Osteoblast (primary cell): ENCODE measurements around the gene C2CD5. TPM values are rescaled to one million over a fixed set of nuclear protein-coding genes. Genes with fewer than 3 reads are reported as not detected.

Experiments used
- DNase-seq: peaks from one replicate; pipeline ENCODE4 v3.0.0; 2011; ENCODE audit warnings: low spot score, mixed read lengths; ENCODE audit not compliant: insufficient read length; ENCODE audit errors: missing footprints
- H2AFZ ChIP-seq: 2 replicates; pipeline ENCODE4 v1.6.0; 2011; ENCODE audit warnings: mild to moderate bottlenecking, low read length
- H3K27ac ChIP-seq: 2 replicates; pipeline ENCODE4 v1.5.1; 2011; ENCODE audit warnings: mild to moderate bottlenecking, low read depth, low read length, moderate library complexity
- H3K27me3 ChIP-seq: 2 replicates; pipeline ENCODE4 v1.6.0; 2012; ENCODE audit warnings: mild to moderate bottlenecking, control low read depth, inconsistent platforms, low read length, moderate library complexity; ENCODE audit not compliant: insufficient read depth
- H3K36me3 ChIP-seq: 2 replicates; pipeline ENCODE4 v1.5.1; 2011; ENCODE audit warnings: mild to moderate bottlenecking, low read length, control low read depth, moderate library complexity; ENCODE audit not compliant: insufficient read depth
- H3K4me1 ChIP-seq: 2 replicates; pipeline ENCODE4 v1.5.1; 2011; ENCODE audit warnings: mild to moderate bottlenecking, low read length, control low read depth, moderate library complexity; ENCODE audit not compliant: insufficient read depth
- H3K4me2 ChIP-seq: 2 replicates; pipeline ENCODE4 v1.6.0; 2011; ENCODE audit warnings: mild to moderate bottlenecking, low read length; ENCODE audit not compliant: insufficient read depth
- H3K4me3 ChIP-seq: fragments of 200-600 bp; sonication (generic); 3 replicates; pipeline ENCODE4 v1.5.1; 2012; ENCODE audit warnings: mild to moderate bottlenecking, low read length, inconsistent platforms; ENCODE audit not compliant: insufficient read depth
- H3K79me2 ChIP-seq: 2 replicates; pipeline ENCODE4 v1.6.0; 2012; ENCODE audit warnings: mild to moderate bottlenecking, low read length, control low read depth, inconsistent platforms; ENCODE audit not compliant: insufficient read depth
- H3K9me3 ChIP-seq: 2 replicates; pipeline ENCODE4 v1.5.1; 2011; ENCODE audit warnings: low read depth, low read length, control low read depth
- H4K20me1 ChIP-seq: 2 replicates; pipeline ENCODE4 v1.6.0; 2012; ENCODE audit warnings: mild to moderate bottlenecking, low read length, control low read depth; ENCODE audit not compliant: insufficient read depth
- total RNA-seq: library from RNA; depleted of rRNA; stranded (reverse); fragments of >200 nt; gene quantifications from 2 replicates; pipeline ENCODE4 v1.2.3, GENCODE V29; 2012
- TF ChIP-seq, protein P1 (sequence below): IDR thresholded peaks from 2 replicates; pipeline ENCODE4 v1.5.1; 2011; ENCODE audit warnings: mild to moderate bottlenecking, low read depth, low read length, moderate library complexity; ENCODE audit errors: extremely low read depth

C2CD5 gene
- total RNA-seq, 1 donor, result 22.1 TPM

DNA sequence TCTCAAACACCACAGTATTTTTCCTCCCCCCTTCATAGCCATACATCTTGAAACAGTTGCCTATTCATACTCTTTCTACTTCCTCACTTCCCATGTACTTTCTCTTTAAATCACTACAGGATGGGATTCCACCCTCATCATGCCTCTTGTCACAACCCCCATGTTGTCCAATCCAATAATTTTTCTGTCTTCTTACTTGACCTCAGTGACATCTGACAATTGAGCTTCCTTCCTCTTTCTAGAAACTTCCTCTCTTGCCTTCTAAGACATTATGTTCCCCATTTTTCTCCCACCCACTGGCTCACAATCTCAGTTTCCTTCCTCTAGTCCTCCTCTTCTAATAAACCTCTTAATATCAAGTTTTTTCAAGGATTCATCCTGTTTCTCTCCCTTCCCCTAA is 5.3 kb downstream of the C2CD5 start:
- no peak for DNase-seq
- Histone ChIP-seq H3K79me2 (peaks cover 58% of the 10 kb centered on the region), H3K27ac (no peak overlapping the region), H4K20me1 (no peaks in the 10 kb centered on the region), H3K4me2 (no peak overlapping the region), H3K4me3 (no peak overlapping the region), H3K27me3 (no peaks in the 10 kb centered on the region), H3K36me3 (no peaks in the 10 kb centered on the region), H3K9me3 (no peaks in the 10 kb centered on the region), H3K4me1 (peaks cover 9% of the 10 kb centered on the region), H2AFZ (no peak overlapping the region)
- TF ChIP-seq, protein P1, sequence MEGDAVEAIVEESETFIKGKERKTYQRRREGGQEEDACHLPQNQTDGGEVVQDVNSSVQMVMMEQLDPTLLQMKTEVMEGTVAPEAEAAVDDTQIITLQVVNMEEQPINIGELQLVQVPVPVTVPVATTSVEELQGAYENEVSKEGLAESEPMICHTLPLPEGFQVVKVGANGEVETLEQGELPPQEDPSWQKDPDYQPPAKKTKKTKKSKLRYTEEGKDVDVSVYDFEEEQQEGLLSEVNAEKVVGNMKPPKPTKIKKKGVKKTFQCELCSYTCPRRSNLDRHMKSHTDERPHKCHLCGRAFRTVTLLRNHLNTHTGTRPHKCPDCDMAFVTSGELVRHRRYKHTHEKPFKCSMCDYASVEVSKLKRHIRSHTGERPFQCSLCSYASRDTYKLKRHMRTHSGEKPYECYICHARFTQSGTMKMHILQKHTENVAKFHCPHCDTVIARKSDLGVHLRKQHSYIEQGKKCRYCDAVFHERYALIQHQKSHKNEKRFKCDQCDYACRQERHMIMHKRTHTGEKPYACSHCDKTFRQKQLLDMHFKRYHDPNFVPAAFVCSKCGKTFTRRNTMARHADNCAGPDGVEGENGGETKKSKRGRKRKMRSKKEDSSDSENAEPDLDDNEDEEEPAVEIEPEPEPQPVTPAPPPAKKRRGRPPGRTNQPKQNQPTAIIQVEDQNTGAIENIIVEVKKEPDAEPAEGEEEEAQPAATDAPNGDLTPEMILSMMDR, result no peak

DNA sequence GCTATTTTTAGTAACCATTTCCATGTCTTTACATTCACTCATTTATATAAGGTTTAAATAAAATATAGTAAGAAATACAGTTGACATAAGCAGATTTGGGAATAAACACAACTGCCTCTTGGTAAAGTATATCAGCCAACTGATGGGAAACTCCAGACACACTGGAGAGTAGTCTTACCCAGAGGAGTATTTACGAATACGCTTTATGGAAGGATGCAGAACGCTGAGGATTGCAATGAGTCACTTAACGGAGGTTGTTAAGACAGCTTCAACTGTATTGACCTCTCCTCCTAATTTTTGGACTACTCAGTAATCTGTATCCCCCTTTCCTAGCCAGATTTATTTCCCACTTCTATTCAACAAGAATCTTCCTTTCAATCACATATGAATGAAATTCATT is 6.0 kb downstream of the C2CD5 start:
- Histone ChIP-seq H4K20me1 (no peaks in the 10 kb centered on the region), H3K4me3 (no peak overlapping the region), H3K27ac (no peak overlapping the region), H3K4me2 (no peak overlapping the region), H3K27me3 (no peaks in the 10 kb centered on the region), H2AFZ (no peak overlapping the region), H3K4me1 (peaks cover 6% of the 10 kb centered on the region), H3K9me3 (no peaks in the 10 kb centered on the region), H3K79me2 (peaks cover 52% of the 10 kb centered on the region), H3K36me3 (peaks cover 2% of the 10 kb centered on the region)
- DNase-seq, result peak; percentile 26
- TF ChIP-seq, protein P1, result no peak

DNA sequence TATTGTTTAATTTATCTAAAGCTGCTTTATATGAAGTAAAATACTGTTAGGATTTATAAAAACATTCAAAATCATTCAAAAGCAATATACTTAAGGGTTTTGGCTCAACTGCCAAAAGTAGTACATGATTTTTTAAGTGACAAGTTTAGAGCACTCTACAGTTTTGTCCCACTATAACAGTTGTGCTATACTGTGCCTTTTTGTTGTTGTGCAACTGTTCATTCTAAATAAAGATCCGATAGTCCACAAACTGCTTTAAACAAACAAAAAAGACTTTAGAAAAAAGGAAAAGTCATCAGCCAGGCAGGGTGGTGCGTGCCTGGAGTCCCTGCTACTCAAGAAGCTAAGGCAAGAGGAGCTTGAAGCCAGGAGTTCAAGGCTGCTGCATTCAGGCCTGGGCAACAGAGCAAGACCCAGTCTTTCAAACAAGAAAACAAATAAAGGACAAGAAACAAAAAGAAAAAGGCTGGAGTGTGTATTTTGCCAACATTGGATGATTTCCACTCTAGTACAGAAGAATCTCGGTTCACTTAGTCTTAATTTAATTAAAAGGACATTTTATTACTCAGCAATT is 7.3 kb downstream of the C2CD5 start:
- Histone ChIP-seq H3K79me2 (peaks cover 39% of the 10 kb centered on the region), H3K36me3 (peaks cover 13% of the 10 kb centered on the region), H2AFZ (no peak overlapping the region), H3K4me1 (no peaks in the 10 kb centered on the region), H3K9me3 (no peaks in the 10 kb centered on the region), H3K27me3 (no peaks in the 10 kb centered on the region), H3K4me3 (no peak overlapping the region), H3K27ac (no peak overlapping the region), H4K20me1 (no peaks in the 10 kb centered on the region), H3K4me2 (no peak overlapping the region)
- no peak for DNase-seq
- TF ChIP-seq, protein P1, result no peak

DNA sequence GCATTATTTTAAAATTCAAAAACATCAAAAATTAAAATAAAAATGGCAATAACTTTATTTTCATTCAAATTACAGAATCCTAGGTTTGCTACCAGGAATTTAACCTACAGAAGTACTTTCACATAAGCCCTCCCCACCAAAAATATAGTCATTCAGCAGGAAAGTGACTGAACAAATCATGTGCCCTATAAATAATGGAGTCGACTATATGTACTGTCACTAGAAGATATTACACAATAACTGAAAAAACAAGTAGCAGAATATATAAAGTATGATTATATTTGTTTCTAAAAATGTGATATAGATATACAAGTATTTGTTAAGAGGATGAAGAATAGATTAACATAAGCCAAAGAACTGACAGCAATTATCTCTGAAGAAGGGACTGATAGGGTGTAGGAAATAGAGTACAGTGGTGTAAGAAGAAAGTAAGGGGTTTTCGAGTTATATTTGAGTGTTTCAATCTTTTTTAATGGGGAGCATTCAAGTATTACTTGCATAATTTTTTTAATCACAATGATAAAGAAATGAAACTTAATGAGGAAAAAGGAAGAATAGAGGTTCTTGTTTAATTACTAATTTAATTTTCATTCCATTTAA is 7.9 kb downstream of the C2CD5 start:
- H3K36me3 ChIP-seq, result peaks cover 18% of the 10 kb centered on the region
- no peak overlapping the region for H2AFZ ChIP-seq
- no peaks in the 10 kb centered on the region for H3K27me3 ChIP-seq
- no peak overlapping the region for H3K4me2 ChIP-seq
- peaks cover 34% of the 10 kb centered on the region for H3K79me2 ChIP-seq
- no peak overlapping the region for H3K4me3 ChIP-seq
- TF ChIP-seq, protein P1, result no peak
- no peaks in the 10 kb centered on the region for H3K4me1 ChIP-seq
- H3K9me3 ChIP-seq, result no peaks in the 10 kb centered on the region
- H4K20me1 ChIP-seq, result no peaks in the 10 kb centered on the region
- no peak for DNase-seq
- H3K27ac ChIP-seq, result no peak overlapping the region
